Measurements from ENCODE around the gene RNU6-1.

Gene RNU6-1

GRCh38 chr15:67855842-67856241, 16.0 kb upstream of the RNU6-1 start:
- DNase-seq = no peak

GRCh38 chr15:67854358-67854757, 14.5 kb upstream of the RNU6-1 start:
- no peak for DNase-seq

GRCh38 chr15:67853454-67853853, 13.6 kb upstream of the RNU6-1 start:
- DNase-seq = no peak

DNA sequence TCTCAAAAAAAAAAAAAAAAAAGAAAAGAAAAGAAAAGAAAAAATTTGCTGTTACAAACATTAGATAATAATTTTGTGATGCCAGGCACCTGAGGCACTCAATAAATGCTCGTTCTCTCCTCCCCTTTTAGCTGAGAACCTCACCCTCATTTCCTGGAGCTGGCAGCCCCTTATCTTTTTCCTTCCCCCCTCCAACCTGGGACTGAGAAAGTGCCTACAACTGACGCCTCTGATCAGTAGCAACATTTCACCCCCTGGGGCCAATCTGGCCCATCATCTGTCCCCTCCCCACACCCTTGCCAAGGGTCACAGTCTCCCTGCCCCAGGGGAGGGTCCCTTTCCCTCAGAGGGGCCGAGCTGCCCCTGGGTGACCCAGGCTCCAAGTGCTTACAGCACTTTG, 12.6 kb upstream of the RNU6-1 start:
- DNase-seq = no peak

DNA sequence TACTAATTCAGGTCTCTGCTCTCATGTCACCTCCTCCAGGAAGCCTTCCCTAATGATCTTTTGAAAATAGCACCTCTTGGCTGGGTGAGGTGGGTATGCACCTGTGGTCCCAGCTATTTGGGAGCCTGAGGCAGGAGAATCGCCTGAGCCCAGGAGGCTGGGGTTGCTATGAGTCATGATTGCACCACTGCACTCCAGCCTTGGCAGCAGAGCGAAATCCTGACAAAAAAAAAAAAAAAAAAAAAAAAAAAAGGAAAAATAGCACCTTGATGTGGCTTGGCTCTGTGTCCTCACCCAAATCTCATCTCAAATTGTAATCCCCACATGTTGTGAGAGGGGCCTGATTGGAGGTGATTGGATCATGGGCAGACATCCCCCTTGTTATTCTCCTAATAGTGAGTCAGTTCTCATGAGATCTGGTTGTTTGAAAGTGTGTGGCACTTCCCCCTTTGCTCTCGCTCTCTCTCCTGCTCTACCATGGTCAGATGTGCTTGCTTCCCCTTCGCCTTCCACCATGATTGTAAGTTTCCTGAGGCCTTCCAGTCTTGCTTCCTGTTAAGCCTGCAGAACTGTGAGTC, 11.2 kb upstream of the RNU6-1 start:
- DNase-seq = no peak

- DNase-seq = no peak
These were observed 10.5 kb upstream of the RNU6-1 start for GRCh38 chr15:67850336-67850735.

GRCh38 chr15:67849538-67849937, 9.7 kb upstream of the RNU6-1 start:
- DNase-seq = no peak

DNA sequence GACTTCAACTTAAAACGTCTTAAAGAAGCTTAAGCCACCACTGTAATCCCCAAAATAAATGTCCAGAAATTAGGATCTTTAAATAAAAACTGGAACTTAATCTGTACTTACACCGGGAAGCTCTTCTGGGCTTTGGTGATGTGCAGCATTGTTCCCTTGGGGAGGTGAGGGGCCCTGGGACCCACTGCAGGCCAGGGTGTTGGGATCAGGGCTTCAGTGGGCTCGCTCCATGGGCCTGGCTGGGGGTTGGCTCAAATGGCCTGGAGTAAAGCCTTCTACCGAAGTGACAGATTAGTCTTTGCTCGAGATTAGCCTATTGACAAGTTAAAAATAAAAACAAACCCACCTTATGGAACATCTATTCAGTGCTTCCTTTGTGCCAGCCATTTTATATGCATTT, 6.1 kb upstream of the RNU6-1 start:
- DNase-seq = no peak

GRCh38 chr15:67843571-67844387, 3.9 kb upstream of the RNU6-1 start:
- no peak for DNase-seq

DNA sequence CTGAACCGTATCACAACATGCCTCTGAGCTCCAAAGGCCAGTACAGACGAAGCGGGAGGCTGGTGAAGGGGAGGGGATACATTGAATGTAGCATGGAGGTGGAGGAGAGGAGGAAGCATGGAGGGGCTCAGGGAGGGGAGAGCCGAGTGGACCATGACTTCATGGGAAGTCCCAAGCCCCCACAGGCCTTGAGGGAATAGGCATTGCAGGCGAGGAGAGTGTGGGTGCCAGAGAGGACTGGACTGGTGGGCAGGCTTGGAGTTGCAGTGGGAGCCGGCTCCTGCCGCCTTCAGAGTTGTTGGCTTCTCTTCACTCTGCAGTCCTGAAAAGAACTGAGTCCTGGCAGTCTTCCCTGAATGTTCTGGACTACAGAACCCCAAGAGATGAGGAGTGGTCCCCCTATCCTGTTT, 3.3 kb upstream of the RNU6-1 start:
- no peak for DNase-seq

GRCh38 chr15:67841513-67841762, 1.6 kb upstream of the RNU6-1 start:
- no peak for DNase-seq

DNA sequence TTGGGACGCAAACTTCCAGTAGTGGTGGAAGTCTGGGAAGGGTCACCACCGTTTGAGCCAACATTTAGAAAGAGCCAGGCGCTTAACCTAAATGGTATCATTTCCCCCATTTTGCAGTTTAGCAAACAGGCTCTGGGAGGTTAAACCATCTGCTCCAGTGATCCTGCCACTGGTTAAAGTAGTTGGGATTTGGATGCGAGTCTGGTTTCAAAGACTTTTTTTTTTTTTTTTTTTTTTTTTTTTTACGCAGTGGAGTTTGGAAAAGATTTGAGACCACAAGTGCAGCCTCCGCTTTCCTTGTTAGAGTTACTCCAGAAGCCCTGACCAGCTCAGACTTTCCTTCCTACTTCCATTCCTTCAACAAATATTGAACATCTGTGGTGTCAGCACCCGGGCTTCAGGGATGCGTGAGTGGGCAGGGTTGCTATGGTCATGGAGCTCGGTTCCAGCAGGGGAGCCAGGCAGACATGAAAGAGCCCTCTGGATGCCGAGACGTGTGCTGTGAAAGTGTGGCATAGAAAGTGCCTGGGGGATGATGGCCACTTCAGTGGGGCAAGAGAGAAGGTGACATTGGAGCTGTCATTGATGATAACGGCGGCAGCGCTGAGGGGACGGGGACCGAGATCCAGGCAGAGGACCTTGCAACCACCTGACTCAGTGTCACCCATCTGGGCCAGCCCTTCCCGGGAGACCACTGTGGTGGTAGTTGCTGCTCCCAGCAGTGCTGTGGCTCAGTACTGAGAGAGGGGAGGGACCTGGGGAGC, 1.1 kb upstream of the RNU6-1 start:
- DNase-seq = peak; percentile 4

DNA sequence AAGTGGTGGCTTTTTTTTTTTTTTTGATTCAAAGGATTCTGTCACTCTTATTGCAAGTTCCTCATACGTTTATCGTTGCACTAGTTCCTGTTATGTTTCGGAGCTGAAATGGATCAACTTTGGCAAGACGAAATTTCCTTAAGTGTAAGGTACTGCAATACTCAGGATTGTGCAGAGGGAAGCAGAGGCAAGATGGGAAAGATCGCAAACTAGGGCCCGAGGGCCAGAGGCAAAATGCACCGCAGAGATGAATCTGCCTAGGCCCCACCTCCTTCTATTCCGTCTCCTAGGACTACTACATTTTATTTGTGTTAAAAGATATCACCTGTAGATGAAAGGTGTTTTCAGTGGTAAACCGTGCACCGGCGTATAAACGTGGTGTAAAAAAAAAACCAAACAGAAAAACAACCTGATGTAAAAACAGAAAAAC, 331 bp downstream of the RNU6-1 start:
- peak; percentile 53 for DNase-seq

DNA sequence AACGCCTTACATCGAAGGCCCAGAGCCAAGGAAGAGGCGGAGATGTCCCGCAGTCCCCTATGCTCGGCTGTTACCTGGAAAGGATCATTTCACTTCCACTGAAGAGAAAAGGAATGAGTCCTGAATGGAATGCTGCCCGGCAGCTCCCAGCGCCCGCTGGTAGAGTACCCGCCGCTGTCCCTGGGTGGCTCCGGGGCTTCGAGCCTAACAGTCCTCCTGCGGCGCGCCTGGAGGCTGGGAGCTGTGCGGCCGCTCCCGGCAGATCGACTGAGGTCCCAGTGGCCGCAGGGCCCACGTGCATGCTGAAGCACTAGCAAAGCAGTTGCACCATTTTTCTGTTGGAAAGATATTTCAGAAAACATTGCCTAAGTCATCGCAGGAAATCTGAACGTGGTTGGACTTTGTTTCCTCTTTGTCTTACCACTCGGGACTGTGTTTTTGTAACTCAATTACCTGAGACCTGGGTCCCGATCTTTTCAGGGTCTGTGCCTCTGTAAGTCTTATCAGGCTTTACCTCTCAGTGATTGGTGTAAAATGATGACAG, 984 bp downstream of the RNU6-1 start:
- DNase-seq = peak; percentile 21

GRCh38 chr15:67836955-67837354, 2.9 kb downstream of the RNU6-1 start:
- DNase-seq = no peak

- DNase-seq = peak; percentile 38
These were observed 3.4 kb downstream of the RNU6-1 start for GRCh38 chr15:67836477-67836876.

DNA sequence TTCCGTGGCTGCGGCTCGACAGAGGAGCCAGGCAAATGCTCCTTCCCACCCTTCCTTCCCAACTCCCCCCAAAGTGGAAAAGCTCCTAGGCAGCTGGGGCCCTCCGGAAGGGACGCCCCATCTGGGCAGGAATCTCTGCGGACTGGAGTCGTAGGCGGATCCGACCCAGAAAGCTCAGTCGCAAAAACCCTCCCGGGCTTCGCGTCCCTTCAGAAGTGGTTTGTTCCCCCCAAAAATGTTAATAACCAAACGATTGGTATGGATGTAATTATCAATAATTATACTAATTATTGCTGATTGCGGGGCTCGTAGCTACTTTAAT, 3.8 kb downstream of the RNU6-1 start:
- no peak for DNase-seq

DNA sequence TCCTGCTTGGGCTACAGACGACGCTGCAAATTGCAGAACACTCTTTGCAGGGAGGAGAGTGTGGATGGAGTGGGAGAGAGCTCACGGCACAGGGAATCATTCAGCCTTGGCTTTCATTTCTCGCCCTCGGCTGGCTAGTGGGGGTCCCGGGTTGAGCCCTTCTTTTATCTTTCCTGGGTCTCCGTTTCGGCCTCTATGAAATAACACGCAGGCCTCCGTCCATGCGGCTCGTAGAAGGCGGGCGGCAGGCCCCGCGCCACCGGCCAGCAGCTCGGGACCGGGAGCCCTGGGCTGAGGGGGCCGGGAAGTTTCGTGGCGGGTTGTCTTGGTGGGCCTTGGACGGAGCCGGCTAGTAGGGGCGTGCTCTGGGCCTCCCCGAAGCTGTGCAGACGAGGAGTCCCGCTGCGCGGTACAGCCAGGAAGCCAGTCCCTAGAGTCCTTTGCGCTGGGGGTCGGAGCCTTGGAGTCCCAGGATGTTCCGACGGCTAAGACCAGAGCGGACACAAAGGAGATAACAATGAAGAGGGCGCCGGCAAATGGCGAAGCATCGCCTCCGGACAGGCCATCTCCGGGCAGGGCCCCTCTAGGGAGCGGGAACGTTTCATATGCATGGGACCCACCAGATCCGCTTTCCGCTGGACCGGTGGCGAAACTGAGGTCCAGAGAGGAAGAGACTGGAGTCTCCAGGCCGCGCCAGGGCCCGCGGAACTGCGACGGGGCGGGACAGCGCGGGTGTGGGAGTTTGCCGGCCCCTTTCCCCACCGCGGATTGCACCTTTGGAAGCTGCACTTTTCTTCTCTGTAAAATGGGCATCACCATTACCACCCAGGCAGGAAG, 4.3 kb downstream of the RNU6-1 start:
- DNase-seq = no peak

DNA sequence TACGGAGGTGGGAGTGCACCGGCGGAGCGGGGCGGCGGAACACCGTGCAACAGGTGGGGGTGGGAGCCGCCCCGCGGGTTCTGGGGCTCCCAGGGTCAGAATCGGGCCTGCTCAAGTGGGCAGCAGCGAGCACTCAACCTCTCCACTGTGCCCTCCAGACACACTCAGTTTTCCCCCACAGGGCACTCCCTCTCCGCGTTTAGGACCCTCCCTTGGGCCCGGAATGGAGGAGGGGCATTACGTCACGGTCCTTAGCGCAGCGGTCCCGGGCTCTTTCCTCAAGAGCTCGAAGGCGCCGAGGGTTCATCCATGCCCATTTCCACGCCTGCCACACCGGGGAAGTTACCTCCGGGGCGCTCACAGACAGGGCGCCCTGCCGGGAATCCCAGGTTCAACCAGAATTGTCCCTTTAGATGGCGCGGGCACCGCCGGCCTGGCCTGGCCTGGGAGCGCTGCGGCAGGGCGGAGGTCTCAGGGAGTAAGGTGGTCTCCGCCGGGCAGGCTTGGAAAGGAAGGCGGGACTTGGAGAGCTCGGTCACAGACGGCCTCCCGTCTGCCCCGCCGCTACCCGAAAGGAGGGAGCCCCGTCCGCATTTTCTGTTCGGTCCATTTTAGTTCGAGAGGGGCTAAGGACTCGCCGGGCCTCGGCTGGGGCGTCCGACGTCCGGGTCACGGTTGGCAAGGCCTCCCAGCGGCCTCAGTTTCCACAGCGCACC, 5.1 kb downstream of the RNU6-1 start:
- no peak for DNase-seq

GRCh38 chr15:67833710-67834511, 5.9 kb downstream of the RNU6-1 start:
- peak; percentile 38 for DNase-seq

- DNase-seq = no peak
These were observed 6.7 kb downstream of the RNU6-1 start for GRCh38 chr15:67832897-67833709.

Data from NCI-H748 treated with DMSO at 0.1 percent for 48 hours (cell line).